Activated CD8-positive, alpha-beta memory T cell treated with anti-CD3 and anti-CD28 coated beads for 4 hours (primary cell): ENCODE results near the gene PCBP1.
"Not testable (repeated sequence)": the region's sequence is repeated elsewhere in the genome, so short reads cannot be mapped to it uniquely, and the experiment has no call there.

ENCODE experiments used
- DNase-seq, 2 donors: peaks; one replicate each; pipeline ENCODE4 v3.0.0-alpha.2; 2020; ENCODE audit warnings: low read depth in 2 of 2

Gene PCBP1

DNA sequence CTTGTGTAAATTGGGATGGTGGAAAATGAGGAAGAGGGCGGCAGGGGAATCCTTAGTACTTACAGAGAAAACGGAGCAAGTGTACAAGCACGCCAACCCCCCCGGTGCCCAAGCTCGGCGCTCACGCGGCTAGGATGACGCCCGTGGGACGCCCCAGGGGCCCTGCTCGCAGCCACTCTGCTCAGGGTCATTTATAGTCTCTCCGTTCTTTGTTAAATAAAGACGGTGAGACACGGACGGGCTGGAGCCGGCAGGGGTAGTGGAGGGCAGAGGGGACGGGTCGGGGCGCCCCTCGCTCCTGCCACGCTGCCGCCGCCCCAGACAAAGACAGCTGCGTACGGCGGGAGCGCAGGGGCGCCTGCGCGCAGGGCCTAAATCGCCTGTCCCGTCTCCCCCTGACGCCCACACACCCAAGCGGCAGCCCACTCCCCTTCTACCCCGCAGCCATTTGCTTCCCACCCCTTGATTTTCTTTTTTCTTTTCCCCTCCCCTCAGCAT lies 37.8 kb downstream of the PCBP1 start:
- DNase-seq, result no peak

DNA sequence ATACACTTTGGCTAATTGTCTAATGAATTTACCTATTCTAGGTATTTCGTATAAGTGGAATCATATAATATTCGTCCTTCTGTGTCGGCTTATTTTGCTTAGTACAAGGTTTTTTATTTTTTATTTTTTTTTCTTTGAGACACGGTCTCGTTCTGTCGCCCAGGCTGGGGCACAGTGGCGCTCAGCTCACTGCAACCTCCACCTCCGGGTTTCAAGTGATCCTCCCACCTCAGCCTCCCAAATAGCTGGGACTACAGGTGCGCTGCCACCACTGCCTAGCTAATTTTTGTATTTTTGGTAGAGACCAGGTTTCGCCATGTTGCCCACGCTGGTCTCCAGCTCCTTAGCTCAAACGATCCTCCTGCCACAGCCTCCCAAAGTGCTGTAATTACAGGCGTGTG lies 38.2 kb downstream of the PCBP1 start:
- DNase-seq, result no peak

DNA sequence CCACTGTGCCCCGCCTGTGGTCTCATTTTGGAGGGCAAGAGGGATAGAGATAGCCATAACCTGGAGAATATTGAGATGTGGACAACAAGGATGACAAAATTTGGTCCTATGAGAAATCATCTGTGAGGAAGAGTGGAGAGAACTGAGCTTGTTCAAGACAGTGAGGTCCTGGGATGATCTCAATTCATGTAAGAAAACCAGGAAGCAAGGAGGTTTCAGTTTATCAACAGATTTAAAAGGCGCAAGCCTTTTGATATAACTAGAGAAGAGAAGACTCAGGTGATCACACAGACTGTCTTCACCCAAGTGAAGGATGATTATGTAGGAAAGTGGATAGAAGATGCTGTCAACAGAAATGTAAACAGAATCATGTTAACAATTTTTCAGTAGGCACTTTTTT lies 39.1 kb downstream of the PCBP1 start:
- DNase-seq, result no peak

DNA sequence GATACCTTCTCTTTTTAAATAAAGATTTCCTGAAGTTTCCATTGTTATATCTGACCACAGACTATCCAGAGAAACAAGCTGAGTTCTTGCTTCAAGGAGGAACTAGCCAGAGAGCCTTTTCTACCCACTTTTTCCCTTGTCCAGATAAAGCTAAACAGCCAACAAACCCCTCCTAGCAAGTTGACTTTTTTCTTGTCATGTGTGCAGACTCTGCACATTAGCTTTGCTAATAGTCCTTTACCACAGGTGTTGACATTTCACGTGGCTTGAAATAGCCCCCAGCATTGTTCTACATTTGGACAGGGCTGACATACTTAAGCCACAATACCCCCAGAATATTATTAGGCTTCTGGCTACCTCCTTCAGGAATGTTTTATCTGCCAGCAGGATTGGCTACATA lies 40.7 kb downstream of the PCBP1 start:
- DNase-seq, result no peak

DNA sequence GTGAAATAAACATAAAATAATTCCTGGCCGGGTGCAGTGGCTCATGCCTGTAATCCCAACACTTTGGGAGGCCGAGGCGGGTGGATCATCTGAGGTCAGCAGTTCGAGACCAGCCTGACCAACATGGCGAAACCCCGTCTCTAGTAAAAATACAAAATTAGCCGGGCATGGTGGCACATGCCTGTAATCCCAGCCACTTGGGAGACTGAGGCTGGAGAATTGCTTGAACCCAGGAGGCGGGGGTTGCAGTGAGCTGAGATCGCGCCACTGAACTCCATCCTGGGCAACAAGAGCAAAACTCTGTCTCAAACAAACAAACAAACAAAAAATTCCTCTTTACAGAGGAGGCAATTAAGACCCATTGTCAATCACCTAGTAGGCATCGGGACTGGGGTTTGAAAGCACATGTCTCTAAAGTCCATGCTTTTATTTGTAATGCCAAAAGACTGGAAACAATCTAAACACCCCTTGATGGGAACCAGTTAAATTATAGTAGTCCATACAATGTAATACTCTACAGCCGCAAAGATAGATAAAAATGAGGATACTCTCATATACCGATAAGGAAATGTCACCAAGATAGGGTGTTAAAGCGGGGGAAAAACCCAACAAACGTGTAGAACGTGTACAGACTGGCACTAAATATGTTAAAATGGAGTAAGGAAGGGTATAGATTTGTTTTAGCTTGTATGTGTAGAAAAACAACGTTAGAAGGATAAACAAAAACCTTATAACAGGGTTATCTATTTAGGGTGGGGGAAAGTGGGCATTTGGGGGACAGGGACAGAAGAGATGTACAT lies 44.3 kb downstream of the PCBP1 start:
- not testable (repeated sequence) for DNase-seq

DNA sequence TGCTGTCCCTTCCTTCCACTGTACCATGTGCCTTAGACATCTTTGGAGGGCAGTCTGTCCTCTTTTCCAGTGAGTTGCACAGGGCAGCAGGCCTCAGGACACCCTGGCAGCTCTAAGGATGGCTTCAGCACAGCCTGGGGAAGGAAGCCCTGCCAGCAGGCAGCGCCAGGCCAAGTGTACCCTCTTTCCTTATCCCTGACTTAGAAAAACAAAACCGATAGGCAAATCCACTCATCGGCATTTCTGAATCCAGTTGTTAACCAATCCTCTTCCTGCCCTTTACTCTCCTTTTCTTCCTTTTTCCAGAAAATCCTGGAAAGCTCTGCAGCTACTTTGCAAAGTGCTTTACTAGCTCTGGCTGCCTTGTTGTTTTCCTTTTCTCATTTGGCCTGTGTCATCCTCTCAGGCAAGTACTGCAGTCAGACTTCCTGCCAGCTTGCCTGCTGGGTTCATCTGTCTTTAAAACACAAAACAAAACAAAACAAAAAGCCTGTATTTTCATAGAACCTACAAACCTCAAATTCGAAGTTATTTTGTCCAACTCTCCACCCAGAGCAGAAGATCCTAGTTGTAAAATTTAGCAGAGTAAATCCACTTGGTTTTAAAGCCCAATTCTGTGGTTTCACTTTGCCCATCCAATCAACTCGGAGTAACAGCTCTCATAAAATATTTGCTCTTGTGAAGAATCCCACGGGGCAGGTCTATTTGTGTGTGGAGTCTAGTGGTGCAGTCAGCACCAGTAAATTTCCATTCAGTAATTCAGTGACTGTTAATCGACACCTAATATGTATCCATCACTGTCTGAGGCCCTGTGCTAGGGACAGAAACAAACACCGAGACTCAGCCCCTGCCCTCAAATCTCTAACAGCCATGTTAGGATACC lies 45.2 kb downstream of the PCBP1 start:
- no peak for DNase-seq

DNA sequence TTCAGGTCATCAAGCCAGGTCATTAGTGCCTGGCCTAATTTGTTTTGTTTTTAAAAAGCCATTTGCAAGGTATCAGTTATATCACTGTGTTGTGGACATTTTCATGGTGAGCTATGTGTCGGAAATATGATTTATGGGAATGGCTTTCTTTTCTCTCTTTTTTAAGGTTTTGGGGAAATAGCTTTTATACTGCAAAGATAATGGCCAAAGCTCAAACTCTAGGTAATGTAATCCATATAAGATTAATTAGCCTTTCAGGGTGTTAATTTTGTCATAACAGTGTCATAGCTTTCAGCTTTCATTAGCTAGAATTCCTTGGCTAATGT lies 45.8 kb downstream of the PCBP1 start:
- no peak for DNase-seq

DNA sequence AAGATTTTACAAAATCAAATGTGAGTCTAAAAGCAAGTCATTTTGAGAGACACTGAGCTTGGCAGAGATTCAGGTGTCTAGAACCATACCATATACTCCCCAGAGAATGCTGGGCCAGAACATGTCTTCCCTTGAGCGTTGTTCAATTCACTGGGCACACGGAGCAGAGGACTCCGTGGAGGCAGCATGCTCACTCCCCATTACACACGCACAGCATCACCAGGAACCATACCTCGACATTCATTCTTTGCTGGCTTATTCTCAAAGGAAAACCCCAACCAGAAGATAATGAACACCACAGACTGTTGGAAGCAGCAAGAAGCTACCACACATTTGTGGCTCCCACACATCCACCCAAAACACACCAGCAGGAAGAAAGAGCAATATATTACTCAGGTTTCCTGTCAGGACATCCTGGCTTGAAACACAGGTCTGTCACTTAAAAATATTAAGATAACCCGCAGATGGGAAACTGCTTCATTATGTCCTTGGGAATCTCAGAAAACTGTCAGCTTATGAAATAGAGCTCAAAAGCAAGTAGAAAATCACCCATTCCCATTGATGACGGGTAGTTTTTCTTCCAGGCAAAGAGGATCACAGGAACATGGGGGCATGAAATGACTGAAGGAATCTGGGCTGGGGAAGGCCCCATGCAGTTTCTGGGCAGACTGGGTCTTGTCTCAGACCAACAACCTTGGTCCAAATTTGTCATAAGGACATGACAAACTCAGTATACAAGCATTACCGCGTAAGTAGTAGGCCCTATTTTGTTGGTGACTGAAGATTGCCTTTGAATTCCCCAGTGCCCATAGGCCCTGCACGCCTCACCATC lies 46.4 kb downstream of the PCBP1 start:
- DNase-seq, result no peak

DNA sequence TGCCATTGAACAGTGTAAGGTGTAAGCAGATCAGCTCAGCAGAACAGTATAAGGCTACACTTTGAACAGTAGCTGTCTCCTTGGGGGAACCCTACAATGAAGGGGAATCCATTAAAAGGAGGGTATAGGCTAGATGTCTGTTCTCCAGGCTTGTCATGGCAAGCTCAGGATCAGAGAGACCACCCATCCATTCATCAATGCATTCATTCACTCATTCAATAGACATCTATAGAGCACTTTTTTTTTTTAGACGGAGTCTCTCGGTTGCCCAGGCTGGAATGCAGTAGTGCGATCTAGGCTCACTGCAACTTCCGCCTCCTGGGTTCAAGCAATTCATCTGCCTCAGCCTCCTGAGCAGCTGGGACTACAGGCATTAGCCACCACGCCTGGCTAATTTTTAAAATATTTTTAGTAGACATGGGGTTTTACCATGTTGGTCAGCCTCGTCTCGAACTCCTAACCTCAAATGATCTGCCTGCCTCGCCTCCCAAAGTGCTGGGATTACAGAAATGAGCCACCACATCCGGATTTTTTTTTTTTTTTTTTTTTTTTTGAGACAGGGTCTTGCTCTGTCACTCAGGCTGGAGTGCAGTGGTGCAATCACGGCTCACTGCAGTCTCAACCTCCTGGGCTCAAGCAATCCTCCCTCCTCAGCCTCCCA lies 47.2 kb downstream of the PCBP1 start:
- DNase-seq, result not testable (repeated sequence)
